ENCODE measurements around the gene NRCAM. TPM values are rescaled to one million over a fixed set of nuclear protein-coding genes. Genes with fewer than 3 reads are reported as not detected.

NRCAM gene
- total and polyA plus RNA-seq, 2 of the 8 experiments (the other 6 are each of a cell fraction or from before 2014, with no cell fraction given), result 2.7 to 3.8 TPM

DNA sequence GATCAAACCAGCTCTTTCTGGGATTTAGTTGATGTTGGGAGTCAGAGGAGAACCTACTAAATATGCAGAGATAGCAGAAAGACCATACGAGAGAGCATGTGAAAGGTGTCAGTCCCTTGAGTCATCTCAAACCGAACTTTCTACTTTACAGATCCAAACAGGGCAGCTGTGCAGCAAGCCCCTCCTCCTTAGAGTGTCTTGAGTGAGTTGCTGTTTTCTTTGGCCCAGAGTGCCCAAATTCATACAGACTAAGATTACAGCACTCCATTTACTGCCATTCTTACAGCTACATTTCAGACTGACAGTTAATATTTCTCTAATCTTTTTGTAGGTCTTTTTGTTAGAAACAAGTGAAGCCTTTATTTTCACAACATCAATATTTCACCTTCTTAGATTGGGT is 53.4 kb downstream of the NRCAM start:
- POLR2A ChIA-PET (ENCODE audit: partially characterized antibody), result no interaction called here
- H3K4me1 ChIP-seq (replicated peaks in 1 of 4; ENCODE audit: control insufficient read depth in 3 of 4, insufficient read depth in 4 of 4, low read length in 3 of 4), result no peaks in the 10 kb centered on the region
- H4K8ac ChIP-seq (ENCODE audit: extremely low read depth, insufficient read depth, low read length), result no peak overlapping the region
- no peaks in the 10 kb centered on the region for H4K20me1 ChIP-seq (replicated peaks in 1 of 2; ENCODE audit: control insufficient read depth in 1 of 2, insufficient read depth in 2 of 2, low read length in 2 of 2)
- no peak overlapping the region for H3K56ac ChIP-seq (replicated peaks; ENCODE audit: insufficient read length, low read depth, low read length)
- no peak overlapping the region for H3K4ac ChIP-seq (replicated peaks; ENCODE audit: insufficient read length, low read depth, low read length)
- H3K23ac ChIP-seq (ENCODE audit: insufficient read length), result no peak overlapping the region
- H4K91ac ChIP-seq (replicated peaks; ENCODE audit: insufficient read length, low read length), result no peak overlapping the region
- H2BK120ac ChIP-seq (replicated peaks; ENCODE audit: low read depth, low read length), result no peak overlapping the region
- H3K9me3 ChIP-seq (ENCODE audit: insufficient read depth in 2 of 2, low read depth in 1 of 2, low read length in 1 of 2), result no peaks in the 10 kb centered on the region
- no peak overlapping the region for H2BK20ac ChIP-seq (ENCODE audit: low read length)
- H3K23me2 ChIP-seq (ENCODE audit: low read depth, low read length), result no peaks in the 10 kb centered on the region; the same call in 1 of the 2 replicates
- H2AFZ ChIP-seq (ENCODE audit: low read length), result no peak overlapping the region
- FAIRE-seq, result no peak
- H2AK5ac ChIP-seq (ENCODE audit: low read depth, low read length), result no peak overlapping the region
- no peak for DNase-seq (ENCODE audit: low read depth in 1 of 2, low spot score in 2 of 2)
- H2BK5ac ChIP-seq (ENCODE audit: low read depth, low read length), result no peak overlapping the region
- no peaks in the 10 kb centered on the region for H3K79me2 ChIP-seq (ENCODE audit: control insufficient read depth in 1 of 2, insufficient read depth in 2 of 2, low read length in 2 of 2)
- H3K27ac ChIP-seq (ENCODE audit: low read depth, low read length), result no peak overlapping the region
- H3K4me2 ChIP-seq (ENCODE audit: insufficient read depth in 1 of 2, low read depth in 2 of 2, low read length in 2 of 2), result no peak overlapping the region
- 93% methylated on average over 2 of the region's 2 CpGs; no CpG with 5 or more reads in 1 of the 2 experiments for WGBS, 2 experiments (ENCODE audit: extremely low coverage in 1 of 2, insufficient coverage in 1 of 2, insufficient read length in 1 of 2, insufficient replicate concordance in 2 of 2, low coverage in 1 of 2, low lambda C conversion rate in 2 of 2, missing lambda C conversion rate in 1 of 2)
- no peak overlapping the region for H4K5ac ChIP-seq (ENCODE audit: insufficient read length, low read depth, low read length)
- no peak overlapping the region for H3K4me3 ChIP-seq (ENCODE audit: extremely low read depth in 1 of 4, insufficient read depth in 2 of 4, low read depth in 3 of 4, low read length in 4 of 4)
- CTCF ChIA-PET (ENCODE audit: partially characterized antibody), result interaction anchor here (0.8 to 1.3 kb wide), 4 partner anchors 11 to 50 kb away, joined by 3 read pairs; no protein-coding TSS in a partner anchor
- H3K9ac ChIP-seq (replicated peaks in 1 of 4; ENCODE audit: extremely low read depth in 1 of 4, low read depth in 3 of 4, low read length in 3 of 4), result no peak overlapping the region
- H3K18ac ChIP-seq (ENCODE audit: extremely low read depth, low read length), result no peak overlapping the region
- no peaks in the 10 kb centered on the region for H3K36me3 ChIP-seq (ENCODE audit: control insufficient read depth in 2 of 4, insufficient read depth in 4 of 4, low read length in 3 of 4)
- H3K14ac ChIP-seq (ENCODE audit: insufficient read length), result no peak overlapping the region
- no peaks in the 10 kb centered on the region for H3K79me1 ChIP-seq (ENCODE audit: low read depth, low read length)
- H3K27me3 ChIP-seq (replicated peaks in 1 of 4; ENCODE audit: control insufficient read depth in 3 of 4, extremely low read depth in 1 of 4, insufficient read depth in 3 of 4, low read length in 3 of 4), result no peaks in the 10 kb centered on the region; a peak in 1 of 7 replicates
- no peak overlapping the region for H2BK12ac ChIP-seq (ENCODE audit: low read depth, low read length)
- H2BK15ac ChIP-seq (ENCODE audit: low read length), result no peak overlapping the region; the same call in 1 of the 2 replicates
- TF ChIP-seq CHD1 (IDR thresholded peaks at IDR 0.05; ENCODE audit: low read depth, low read length), result no peak
- TF ChIP-seq CREB1 (IDR thresholded peaks at IDR 0.05), result no peak
- TF ChIP-seq SP2 (IDR thresholded peaks at IDR 0.05; ENCODE audit: low read length), result no peak
- no peak for TF ChIP-seq NANOG (IDR thresholded peaks at IDR 0.05; ENCODE audit: insufficient read depth, low read depth, low read length, poor library complexity, severe bottlenecking)
- TF ChIP-seq CBX8 (IDR thresholded peaks at IDR 0.05; ENCODE audit: borderline replicate concordance, low read depth, low read length), result no peak
- TF ChIP-seq FOSL1 (IDR thresholded peaks at IDR 0.05; ENCODE audit: insufficient read depth, low read depth, low read length), result no peak
- no peak for TF ChIP-seq TCF12 (IDR thresholded peaks at IDR 0.05; ENCODE audit: low read depth, low read length)
- no peak for TF ChIP-seq MAFK (IDR thresholded peaks at IDR 0.05; ENCODE audit: low read depth, low read length)
- TF ChIP-seq SIX5 (IDR thresholded peaks at IDR 0.05; ENCODE audit: low read depth, low read length), result no peak
- no peak for TF ChIP-seq JUND (IDR thresholded peaks at IDR 0.05; ENCODE audit: low read length)
- TF ChIP-seq GABPA (IDR thresholded peaks at IDR 0.05; ENCODE audit: borderline replicate concordance, insufficient read depth, low read length), result no peak
- no peak for TF ChIP-seq CEBPB (IDR thresholded peaks at IDR 0.05; ENCODE audit: low read depth, low read length)
- TF ChIP-seq TEAD4 (IDR thresholded peaks at IDR 0.05; ENCODE audit: low read depth, low read length), result no peak
- no peak for TF ChIP-seq TBP (IDR thresholded peaks at IDR 0.05; ENCODE audit: low read depth, low read length)
- TF ChIP-seq JUN (IDR thresholded peaks at IDR 0.05; ENCODE audit: low read depth, low read length), result no peak
- no peak for TF ChIP-seq EZH2 (IDR thresholded peaks at IDR 0.05; ENCODE audit: low read depth, low read length, severe bottlenecking)
- no peak for TF ChIP-seq BRCA1 (IDR thresholded peaks at IDR 0.05; ENCODE audit: low read depth, low read length)

Measured in H1 (cell line).